H1 (cell line): ENCODE measurements around the gene PAFAH1B1. TPM values are rescaled to one million over a fixed set of nuclear protein-coding genes. Genes with fewer than 3 reads are reported as not detected.

ENCODE experiments used
- CHD7 ChIP-seq: fragments of 300-600 bp; sonication (generic); IDR thresholded peaks from 2 replicates; pipeline ENCODE4 v1.7.1; 2012; ENCODE audit warnings: low read length, moderate library complexity, mild to moderate bottlenecking, inconsistent platforms; ENCODE audit not compliant: insufficient replicate concordance
- CREB1 ChIP-seq: IDR thresholded peaks from 2 replicates; pipeline ENCODE4 v1.6.1; 2012; ENCODE audit warnings: inconsistent platforms
- EP300 ChIP-seq, 2 experiments: IDR thresholded peaks; 1 replicate in 1 of 2; 2 replicates in 1 of 2; pipeline ENCODE4 v1.6.1; 2011 to 2012; ENCODE audit warnings: low read depth in 2 of 2, low read length in 2 of 2, mild to moderate bottlenecking in 2 of 2, borderline replicate concordance in 1 of 2, inconsistent platforms in 1 of 2, moderate library complexity in 1 of 2
- GTF2F1 ChIP-seq: IDR thresholded peaks from 2 replicates; pipeline ENCODE4 v1.6.1; 2012; ENCODE audit warnings: low read depth, low read length, improper control_type of control experiment, borderline replicate concordance
- RBBP5 ChIP-seq: IDR thresholded peaks from 2 replicates; pipeline ENCODE4 v1.7.1; 2012; ENCODE audit warnings: low read depth, mild to moderate bottlenecking, inconsistent platforms, low read length, moderate library complexity, borderline replicate concordance
- RNF2 ChIP-seq: fragments of 200-900, 300-1000 bp; sonication (generic); IDR thresholded peaks from 2 replicates; pipeline ENCODE4 v1.7.1; 2016; ENCODE audit warnings: borderline replicate concordance, low read depth, mild to moderate bottlenecking, antibody characterized with exemption, low read length; ENCODE audit not compliant: poor library complexity, severe bottlenecking; ENCODE audit errors: missing control alignments
- SP4 ChIP-seq: IDR thresholded peaks from 2 replicates; pipeline ENCODE4 v1.6.1; 2012; ENCODE audit warnings: low read length, inconsistent platforms
- SRF ChIP-seq: IDR thresholded peaks from 2 replicates; pipeline ENCODE4 v1.6.1; 2011; ENCODE audit warnings: mild to moderate bottlenecking, low read depth, low read length, moderate library complexity
- polyA plus RNA-seq, 7 experiments: library from polyadenylated mRNA; depleted of rRNA in 3 of 7; stranded (reverse) in 5 of 7; unstranded in 2 of 7; fragments of >200 nt in 5 of 7; fragments of 200-250 nt in 2 of 7; gene quantifications; 1 replicate in 5 of 7; 2 replicates in 1 of 7; 4 replicates in 1 of 7; pipeline versions ENCODE4 v1.2.1 to v1.2.3, GENCODE V29; 2011 to 2013; ENCODE audit warnings: missing spikeins in 2 of 7, mixed read lengths in 2 of 7
- total RNA-seq: library from RNA; stranded (reverse); fragmentation: NEBNext Ultra II Directional; extraction: Animal tissue kit (Norgen Biotek cat#: 25700); gene quantifications from 2 replicates; pipeline ENCODE4 v1.2.1, GENCODE V29; 2021

The PAFAH1B1 gene
- total and polyA plus RNA-seq, 2 of the 8 experiments (the other 6 are each of a cell fraction or from before 2014, with no cell fraction given) = 42.0 to 152 TPM

DNA sequence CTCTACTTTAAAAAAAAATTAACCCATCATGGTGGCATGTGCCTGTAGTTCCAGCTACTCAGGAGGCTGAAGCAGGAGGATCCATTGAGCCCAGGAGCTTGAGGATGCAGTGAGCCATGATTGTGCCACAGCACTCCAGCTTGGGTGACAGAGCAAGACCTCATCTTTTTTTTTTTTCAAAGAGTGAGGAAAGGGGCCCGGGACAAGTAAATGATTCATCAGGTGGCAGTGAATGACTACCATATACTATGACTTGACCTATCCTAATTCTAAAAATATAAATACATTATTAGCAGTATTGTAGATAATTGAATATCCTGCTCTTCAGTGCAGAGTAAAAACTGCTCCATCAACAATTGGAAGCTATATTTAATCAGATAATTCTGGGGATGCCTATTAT lies 62.8 kb downstream of the PAFAH1B1 start (continued):
- TF ChIP-seq CHD7 (no peak), EP300 (IDR thresholded peaks at IDR 0.05; ENCODE audit: borderline replicate concordance in 1 of 2, low read depth in 2 of 2, low read length in 2 of 2) (no peak), GTF2F1 (no peak), CREB1 (no peak), RBBP5 (no peak), SRF (no peak), SP4 (no peak), RNF2 (no peak)
